ENCODE measurements around the gene HAAO. TPM values are rescaled to one million over a fixed set of nuclear protein-coding genes. Genes with fewer than 3 reads are reported as not detected.

Gene HAAO
- total RNA-seq, 1 experiment from 2014 or later = not detected

DNA sequence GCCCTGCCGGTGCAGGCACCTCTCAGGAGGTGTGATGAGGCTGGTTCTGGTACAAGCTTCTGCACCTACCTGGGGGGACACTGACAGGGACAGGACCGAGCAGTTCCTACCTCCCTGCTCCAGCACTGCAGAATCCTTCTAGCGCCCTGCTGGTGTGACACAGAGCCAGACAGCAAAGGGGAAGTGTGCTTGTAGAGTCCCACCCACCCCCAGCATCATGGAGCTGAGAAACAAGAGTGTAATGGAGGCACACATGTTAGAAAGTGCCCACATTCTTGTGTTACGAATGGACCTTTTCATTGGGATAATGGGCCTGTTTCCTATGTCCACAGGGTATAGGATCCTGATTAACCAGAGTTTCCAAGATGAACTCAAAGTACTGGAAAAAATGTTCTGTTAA, 66.7 kb downstream of the HAAO start:
- in situ Hi-C loops (cut with HindIII; ENCODE audit: low sequenced_read_pairs) = no loop called here
- DNase-seq (ENCODE audit: low spot score) = no peak

DNA sequence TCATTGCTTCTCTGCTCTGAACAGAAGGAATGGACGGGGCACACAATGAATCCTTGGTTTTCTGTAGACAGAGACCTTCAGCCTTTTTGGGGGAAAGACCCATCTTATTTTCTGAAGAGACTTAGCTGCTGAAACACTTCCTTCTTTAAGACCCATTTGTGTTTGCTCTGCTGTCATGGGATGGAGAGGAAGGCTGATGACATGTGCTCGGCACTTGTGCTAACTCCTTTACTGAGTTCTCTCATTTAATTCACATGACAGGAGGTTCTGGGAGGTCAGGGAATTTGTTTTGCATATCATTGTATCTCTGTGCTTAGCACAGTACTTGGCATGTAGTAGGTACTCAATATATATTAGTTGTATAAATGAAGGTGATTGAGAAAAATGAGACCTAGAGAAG, 67.5 kb downstream of the HAAO start:
- in situ Hi-C loops (cut with HindIII; ENCODE audit: low sequenced_read_pairs) = no loop called here
- DNase-seq (ENCODE audit: low spot score) = no peak

DNA sequence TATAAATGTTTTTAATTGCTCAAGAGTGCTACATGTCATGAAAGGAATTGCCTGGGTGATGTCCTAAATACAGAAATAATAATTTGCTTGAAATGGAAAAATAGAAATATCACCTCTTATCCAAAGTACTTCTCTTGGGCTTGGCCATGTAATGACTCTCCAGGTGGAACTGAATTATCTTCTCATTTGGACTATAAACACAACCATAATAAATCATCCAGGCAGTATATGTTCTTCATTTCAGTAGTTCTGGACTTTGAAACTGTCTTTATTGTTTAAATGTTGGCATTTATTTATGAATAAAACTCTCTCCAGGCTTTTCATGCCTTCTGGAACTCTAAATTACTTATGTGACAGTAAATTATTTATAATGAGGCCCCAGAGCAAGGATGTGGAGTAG, 68.9 kb downstream of the HAAO start:
- DNase-seq (ENCODE audit: low spot score) = no peak
- in situ Hi-C loops (cut with HindIII; ENCODE audit: low sequenced_read_pairs) = no loop called here

DNA sequence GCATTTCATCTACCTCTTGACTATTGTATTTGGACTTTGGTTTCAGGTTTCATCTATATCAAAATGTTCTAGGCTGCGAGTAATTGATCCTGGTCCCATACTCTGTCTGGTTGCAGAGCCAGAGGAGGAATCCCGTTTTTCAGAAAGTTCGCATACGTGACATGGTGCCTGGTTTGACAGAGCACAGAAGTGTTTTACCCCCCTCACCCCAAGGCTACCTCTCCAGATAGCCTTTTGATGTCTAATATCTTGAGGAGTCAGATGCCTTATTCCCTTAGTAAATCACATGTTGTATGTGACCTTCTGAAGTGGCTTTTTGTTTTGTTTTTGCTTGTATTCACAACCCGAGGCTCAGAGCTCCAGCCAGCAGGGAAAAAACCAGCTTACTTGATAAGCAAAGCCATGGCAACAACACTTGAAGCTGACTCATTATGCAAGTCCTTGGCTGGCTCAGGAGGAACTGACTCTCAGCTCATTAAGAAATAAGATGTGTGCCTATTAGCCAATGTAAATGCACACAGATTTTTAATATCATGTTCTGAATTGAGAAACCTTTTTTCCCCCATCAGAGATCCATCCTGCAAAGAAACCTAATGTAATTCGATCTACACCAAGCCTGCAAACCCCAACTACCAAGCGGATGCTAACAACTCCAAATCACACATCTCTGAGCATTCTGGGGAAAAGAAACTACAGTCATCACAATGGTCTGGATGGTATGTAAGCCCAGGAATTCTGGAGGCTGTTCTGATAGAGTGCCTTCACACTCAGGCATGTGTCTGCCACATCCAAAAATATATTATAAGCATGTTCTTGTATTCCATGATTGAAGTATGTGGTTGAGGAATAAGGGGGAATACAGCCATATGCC, 69.8 kb downstream of the HAAO start:
- no peak for DNase-seq (ENCODE audit: low spot score)
- in situ Hi-C loops (cut with HindIII; ENCODE audit: low sequenced_read_pairs) = no loop called here

DNA sequence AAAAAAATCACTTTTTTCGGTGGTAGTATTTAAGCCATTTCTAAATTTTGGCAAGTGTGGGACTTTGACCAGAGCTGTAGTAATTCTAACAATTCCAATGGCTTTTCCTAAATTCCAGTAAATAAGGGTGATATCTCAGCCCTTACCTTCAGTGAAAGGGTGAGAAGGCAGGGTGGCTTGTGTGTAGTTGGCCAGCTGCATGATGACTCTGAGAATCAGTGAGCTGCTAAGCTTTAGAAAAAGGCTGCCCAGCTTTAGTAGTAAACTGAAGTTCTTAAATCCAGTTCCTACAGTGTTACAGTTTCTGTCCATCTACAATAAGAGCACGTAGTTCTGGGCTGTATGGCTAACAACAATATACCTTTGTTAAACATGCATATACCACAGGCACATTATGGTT, 70.5 kb downstream of the HAAO start:
- DNase-seq (ENCODE audit: low spot score) = no peak
- in situ Hi-C loops (cut with HindIII; ENCODE audit: low sequenced_read_pairs) = no loop called here

Other genes starting within 250 kb of the HAAO start
- gene MTA3, start 224.0 kb downstream of the HAAO start, total RNA-seq (2014; rRNA removed; shearing (Covaris generic)) = 61.2 and 65.4 TPM in 2 replicates
- gene OXER1, start 28.4 kb downstream of the HAAO start, total RNA-seq (2014; rRNA removed; shearing (Covaris generic)) = not detected in 2 replicates

All from G401 (cell line).